ENCODE measurements around the gene ACOX1. TPM values are rescaled to one million over a fixed set of nuclear protein-coding genes. Genes with fewer than 3 reads are reported as not detected.

Gene ACOX1
- total and polyA plus RNA-seq, 2 experiments from 2014 or later = 17.4 to 36.3 TPM

- WGBS, 2 experiments (ENCODE audit: low coverage in 1 of 2, low lambda C conversion rate in 2 of 2, missing lambda C conversion rate in 2 of 2) = 59 to 70% methylated on average over 6 of the region's 6 CpGs
- Histone ChIP-seq H3K27me3 (replicated peaks; ENCODE audit: insufficient read depth) (peaks cover 8% of the 10 kb centered on the region), H3K9ac (no peak overlapping the region), H3F3A (ENCODE audit: insufficient read depth) (no peaks in the 10 kb centered on the region), H3K9me3 (ENCODE audit: low read depth) (no peaks in the 10 kb centered on the region), H3K4me2 (ENCODE audit: unreplicated experiment) (no peak overlapping the region), H3K79me2 (ENCODE audit: insufficient read depth) (no peaks in the 10 kb centered on the region), H2AFZ (no peak overlapping the region), H3K9me2 (ENCODE audit: insufficient read depth) (no peaks in the 10 kb centered on the region), H3K4me1 (ENCODE audit: insufficient read depth) (no peaks in the 10 kb centered on the region), H3K4me3 (no peak overlapping the region), H4K20me1 (ENCODE audit: insufficient read depth) (no peaks in the 10 kb centered on the region), H3K36me3 (ENCODE audit: low read depth) (no peaks in the 10 kb centered on the region), H3K27ac (no peak overlapping the region)
- in situ Hi-C loops (cut with MboI) = no loop called here
- no peak for DNase-seq
- TF ChIP-seq EZH2 (IDR thresholded peaks at IDR 0.05; ENCODE audit: insufficient read depth, poor library complexity, severe bottlenecking) (no peak), EZH2phosphoT487 (IDR thresholded peaks at IDR 0.05; ENCODE audit: insufficient read depth, low read depth) (no peak)
Observed at GRCh38 chr17:76019833-76020467, 41.0 kb upstream of the ACOX1 start.

GRCh38 chr17:76018801-76019200, 39.8 kb upstream of the ACOX1 start:
- H3K9ac ChIP-seq = no peak overlapping the region
- no peaks in the 10 kb centered on the region for H3K79me2 ChIP-seq (ENCODE audit: insufficient read depth)
- DNase-seq = no peak
- in situ Hi-C loops (cut with MboI) = no loop called here
- H2AFZ ChIP-seq = no peak overlapping the region
- H3F3A ChIP-seq (ENCODE audit: insufficient read depth) = no peaks in the 10 kb centered on the region
- no peak overlapping the region for H3K4me2 ChIP-seq (ENCODE audit: unreplicated experiment)
- H4K20me1 ChIP-seq (ENCODE audit: insufficient read depth) = no peaks in the 10 kb centered on the region
- no peak overlapping the region for H3K4me3 ChIP-seq
- H3K27ac ChIP-seq = no peak overlapping the region
- 81 to 83% methylated on average over 5 to 13 of the region's 13 CpGs for WGBS, 2 experiments (ENCODE audit: low coverage in 1 of 2, low lambda C conversion rate in 2 of 2, missing lambda C conversion rate in 2 of 2)
- H3K27me3 ChIP-seq (replicated peaks; ENCODE audit: insufficient read depth) = peaks cover 8% of the 10 kb centered on the region
- no peaks in the 10 kb centered on the region for H3K36me3 ChIP-seq (ENCODE audit: low read depth)
- H3K9me3 ChIP-seq (ENCODE audit: low read depth) = no peaks in the 10 kb centered on the region
- TF ChIP-seq EZH2 (IDR thresholded peaks at IDR 0.05; ENCODE audit: insufficient read depth, poor library complexity, severe bottlenecking) (no peak), EZH2phosphoT487 (IDR thresholded peaks at IDR 0.05; ENCODE audit: insufficient read depth, low read depth) (no peak)
- no peaks in the 10 kb centered on the region for H3K4me1 ChIP-seq (ENCODE audit: insufficient read depth)
- H3K9me2 ChIP-seq (ENCODE audit: insufficient read depth) = no peaks in the 10 kb centered on the region

GRCh38 chr17:76018340-76018680, 39.3 kb upstream of the ACOX1 start:
- Histone ChIP-seq H3K36me3 (ENCODE audit: low read depth) (no peaks in the 10 kb centered on the region), H3K4me3 (no peak overlapping the region), H3K9me3 (ENCODE audit: low read depth) (no peaks in the 10 kb centered on the region), H2AFZ (no peak overlapping the region), H3K27ac (no peak overlapping the region), H3K27me3 (replicated peaks; ENCODE audit: insufficient read depth) (peaks cover 8% of the 10 kb centered on the region), H3F3A (ENCODE audit: insufficient read depth) (no peaks in the 10 kb centered on the region), H3K4me1 (ENCODE audit: insufficient read depth) (no peaks in the 10 kb centered on the region), H3K79me2 (ENCODE audit: insufficient read depth) (no peaks in the 10 kb centered on the region), H4K20me1 (ENCODE audit: insufficient read depth) (no peaks in the 10 kb centered on the region), H3K9me2 (ENCODE audit: insufficient read depth) (no peaks in the 10 kb centered on the region), H3K9ac (no peak overlapping the region), H3K4me2 (ENCODE audit: unreplicated experiment) (no peak overlapping the region)
- in situ Hi-C loops (cut with MboI) = no loop called here
- TF ChIP-seq EZH2phosphoT487 (IDR thresholded peaks at IDR 0.05; ENCODE audit: insufficient read depth, low read depth) (no peak), EZH2 (IDR thresholded peaks at IDR 0.05; ENCODE audit: insufficient read depth, poor library complexity, severe bottlenecking) (no peak)
- 81 to 95% methylated on average over 9 to 10 of the region's 11 CpGs for WGBS, 2 experiments (ENCODE audit: low coverage in 1 of 2, low lambda C conversion rate in 2 of 2, missing lambda C conversion rate in 2 of 2)
- no peak for DNase-seq

DNA sequence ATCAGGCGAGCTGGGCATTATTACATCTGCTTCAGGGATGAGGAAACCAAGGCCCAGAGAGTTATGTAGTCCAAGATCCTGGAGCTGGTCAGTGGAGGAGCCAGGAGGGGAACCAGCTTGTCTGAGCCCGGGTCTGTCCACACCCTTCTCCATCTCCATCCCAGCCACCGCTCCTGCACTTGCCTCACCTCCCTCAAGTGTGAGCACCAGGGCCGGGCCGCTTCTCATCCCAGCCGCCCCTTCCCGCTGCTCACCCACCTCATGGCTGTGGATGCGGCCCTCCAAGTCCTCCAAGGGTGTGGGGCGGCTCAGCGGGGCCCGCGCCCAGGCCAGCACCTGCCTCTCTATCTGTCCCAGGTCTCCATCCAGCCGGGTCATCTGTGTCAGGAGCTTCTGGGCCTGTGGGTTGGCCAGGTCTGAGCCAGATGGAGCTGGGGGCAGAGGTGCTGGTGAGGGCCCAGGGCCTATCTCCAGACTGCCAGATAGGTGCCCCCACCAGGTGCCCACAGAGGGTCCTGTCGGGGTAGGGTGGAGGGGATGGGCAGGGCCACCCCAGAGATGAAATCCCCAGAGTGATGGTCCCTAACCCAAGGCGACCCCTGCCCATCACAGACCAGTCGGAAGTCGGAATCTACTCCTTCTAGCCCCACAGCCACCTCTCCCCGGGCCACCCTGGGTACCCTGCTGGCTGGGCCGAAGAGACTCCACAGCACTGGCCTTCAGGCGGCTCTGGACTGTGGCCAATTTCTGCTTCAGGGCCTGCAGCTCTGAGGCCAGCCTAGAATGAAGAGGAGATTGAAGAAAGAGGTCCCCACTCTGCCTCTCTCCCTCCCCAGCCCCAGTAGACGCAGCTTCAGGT, 38.7 kb upstream of the ACOX1 start:
- TF ChIP-seq EZH2 (IDR thresholded peaks at IDR 0.05; ENCODE audit: insufficient read depth, poor library complexity, severe bottlenecking) (no peak), EZH2phosphoT487 (IDR thresholded peaks at IDR 0.05; ENCODE audit: insufficient read depth, low read depth) (no peak)
- H3K79me2 ChIP-seq (ENCODE audit: insufficient read depth) = no peaks in the 10 kb centered on the region
- H3K4me2 ChIP-seq (ENCODE audit: unreplicated experiment) = no peak overlapping the region
- H2AFZ ChIP-seq = no peak overlapping the region
- H3K27me3 ChIP-seq (replicated peaks; ENCODE audit: insufficient read depth) = peaks cover 8% of the 10 kb centered on the region
- no peaks in the 10 kb centered on the region for H3K4me1 ChIP-seq (ENCODE audit: insufficient read depth)
- H3K9me2 ChIP-seq (ENCODE audit: insufficient read depth) = no peaks in the 10 kb centered on the region
- H3F3A ChIP-seq (ENCODE audit: insufficient read depth) = no peaks in the 10 kb centered on the region
- no peaks in the 10 kb centered on the region for H3K9me3 ChIP-seq (ENCODE audit: low read depth)
- H3K36me3 ChIP-seq (ENCODE audit: low read depth) = no peaks in the 10 kb centered on the region
- no peaks in the 10 kb centered on the region for H4K20me1 ChIP-seq (ENCODE audit: insufficient read depth)
- H3K9ac ChIP-seq = no peak overlapping the region
- no peak overlapping the region for H3K27ac ChIP-seq
- no peak for DNase-seq
- H3K4me3 ChIP-seq = no peak overlapping the region
- 72 to 79% methylated on average over 17 to 21 of the region's 21 CpGs for WGBS, 2 experiments (ENCODE audit: low coverage in 1 of 2, low lambda C conversion rate in 2 of 2, missing lambda C conversion rate in 2 of 2)
- in situ Hi-C loops (cut with MboI) = no loop called here

Measured in GM23248 (cell line).